Measurements from ENCODE around the gene EGFR.

EGFR gene

GRCh38 chr7:55060636-55061022 lies 41.8 kb downstream of the EGFR start:
- in situ Hi-C loops (cut with HindIII; ENCODE audit: low sequenced_read_pairs), result no loop called here

GRCh38 chr7:55061726-55062499 lies 43.1 kb downstream of the EGFR start:
- in situ Hi-C loops (cut with HindIII; ENCODE audit: low sequenced_read_pairs), result no loop called here

- in situ Hi-C loops (cut with HindIII; ENCODE audit: low sequenced_read_pairs), result no loop called here
Measured at GRCh38 chr7:55063061-55063460, 44.2 kb downstream of the EGFR start.

- in situ Hi-C loops (cut with HindIII; ENCODE audit: low sequenced_read_pairs), result no loop called here
Measured at GRCh38 chr7:55063633-55064032, 44.8 kb downstream of the EGFR start.

GRCh38 chr7:55065079-55065478 lies 46.3 kb downstream of the EGFR start:
- in situ Hi-C loops (cut with HindIII; ENCODE audit: low sequenced_read_pairs), result no loop called here

- in situ Hi-C loops (cut with HindIII; ENCODE audit: low sequenced_read_pairs), result no loop called here
Measured at GRCh38 chr7:55065511-55066229, 46.9 kb downstream of the EGFR start.

GRCh38 chr7:55066524-55066923 lies 47.7 kb downstream of the EGFR start:
- in situ Hi-C loops (cut with HindIII; ENCODE audit: low sequenced_read_pairs), result no loop called here

- in situ Hi-C loops (cut with HindIII; ENCODE audit: low sequenced_read_pairs), result no loop called here
Measured at GRCh38 chr7:55066938-55067337, 48.1 kb downstream of the EGFR start.

- in situ Hi-C loops (cut with HindIII; ENCODE audit: low sequenced_read_pairs), result no loop called here
Measured at GRCh38 chr7:55067748-55068147, 48.9 kb downstream of the EGFR start.

GRCh38 chr7:55069271-55069792 lies 50.5 kb downstream of the EGFR start:
- in situ Hi-C loops (cut with HindIII; ENCODE audit: low sequenced_read_pairs), result no loop called here

GRCh38 chr7:55070271-55070743 lies 51.5 kb downstream of the EGFR start:
- in situ Hi-C loops (cut with HindIII; ENCODE audit: low sequenced_read_pairs), result no loop called here

- in situ Hi-C loops (cut with HindIII; ENCODE audit: low sequenced_read_pairs), result no loop called here
Measured at GRCh38 chr7:55070854-55071253, 52.0 kb downstream of the EGFR start.

GRCh38 chr7:55071411-55072175 lies 52.8 kb downstream of the EGFR start:
- in situ Hi-C loops (cut with HindIII; ENCODE audit: low sequenced_read_pairs), result no loop called here

GRCh38 chr7:55072251-55072650 lies 53.4 kb downstream of the EGFR start:
- in situ Hi-C loops (cut with HindIII; ENCODE audit: low sequenced_read_pairs), result no loop called here

GRCh38 chr7:55073051-55073511 lies 54.3 kb downstream of the EGFR start:
- in situ Hi-C loops (cut with HindIII; ENCODE audit: low sequenced_read_pairs), result no loop called here

- in situ Hi-C loops (cut with HindIII; ENCODE audit: low sequenced_read_pairs), result no loop called here
Measured at GRCh38 chr7:55073976-55074528, 55.2 kb downstream of the EGFR start.

- in situ Hi-C loops (cut with HindIII; ENCODE audit: low sequenced_read_pairs), result no loop called here
Measured at GRCh38 chr7:55075464-55076021, 56.7 kb downstream of the EGFR start.

- in situ Hi-C loops (cut with HindIII; ENCODE audit: low sequenced_read_pairs), result no loop called here
Measured at GRCh38 chr7:55077561-55078410, 59.0 kb downstream of the EGFR start.

- in situ Hi-C loops (cut with HindIII; ENCODE audit: low sequenced_read_pairs), result no loop called here
Measured at GRCh38 chr7:55078465-55079372, 59.9 kb downstream of the EGFR start.
